GM20431 (cell line): ENCODE data around the gene SMIM27.

Experiments
- in situ Hi-C: fragments of 300-500 bp; cut with MseI, MboI; formaldehyde crosslinking; loops from one replicate; pipeline ENCODE4 v1.15.0; 2020; ENCODE audit warnings: low sequenced_read_pairs; ENCODE audit not compliant: unreplicated experiment

SMIM27 gene

DNA sequence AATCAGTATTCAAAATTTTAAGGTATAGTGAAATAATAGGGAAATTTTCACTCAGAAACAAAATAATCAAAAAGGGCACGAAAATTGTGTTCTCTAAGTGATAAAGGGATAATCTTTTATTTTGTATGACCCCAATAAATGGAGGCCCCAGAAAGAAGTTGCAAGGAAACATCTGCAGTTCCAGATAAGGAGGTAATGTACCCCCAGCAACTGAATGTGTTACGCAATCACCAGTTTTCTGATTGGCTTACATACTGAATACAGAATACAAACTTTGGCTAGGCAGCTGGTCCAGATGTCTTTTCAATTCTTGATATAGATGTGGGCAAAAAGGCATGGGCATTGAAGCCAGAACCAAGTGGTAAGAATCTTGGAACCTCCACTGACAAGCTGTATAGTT lies 2.0 kb downstream of the SMIM27 start:
- in situ Hi-C loops: no loop called here

GRCh38 chr9:32554591-32554990 lies 2.5 kb downstream of the SMIM27 start:
- in situ Hi-C loops: no loop called here

DNA sequence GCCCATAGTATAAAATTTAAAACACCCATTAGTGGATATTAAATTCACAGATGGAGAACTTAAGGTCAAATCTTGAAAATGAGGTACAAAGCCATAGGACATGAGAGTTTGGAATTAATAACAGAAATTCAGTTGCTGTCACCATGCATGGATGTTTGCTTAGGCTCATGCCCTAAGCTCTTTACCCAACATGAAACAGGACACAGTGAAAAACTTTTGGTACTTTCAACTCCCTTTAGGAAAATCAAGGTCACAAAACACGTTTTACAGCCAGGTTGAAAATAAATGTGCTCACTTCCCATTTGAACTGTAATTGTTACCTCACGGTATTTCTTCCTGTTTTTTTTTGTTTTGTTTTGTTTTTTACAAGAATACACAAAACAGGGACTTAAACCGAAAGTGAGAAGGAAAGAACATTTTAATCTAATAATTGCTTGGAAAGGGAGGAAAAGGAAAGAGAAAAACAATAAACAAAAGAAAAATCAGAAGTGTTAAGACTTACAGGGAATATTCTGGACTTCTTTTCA lies 6.3 kb downstream of the SMIM27 start:
- in situ Hi-C loops: no loop called here

- in situ Hi-C loops: no loop called here
Measured at GRCh38 chr9:32565967-32566366, 13.8 kb downstream of the SMIM27 start.

- in situ Hi-C loops: no loop called here
Measured at GRCh38 chr9:32566770-32567169, 14.6 kb downstream of the SMIM27 start.

DNA sequence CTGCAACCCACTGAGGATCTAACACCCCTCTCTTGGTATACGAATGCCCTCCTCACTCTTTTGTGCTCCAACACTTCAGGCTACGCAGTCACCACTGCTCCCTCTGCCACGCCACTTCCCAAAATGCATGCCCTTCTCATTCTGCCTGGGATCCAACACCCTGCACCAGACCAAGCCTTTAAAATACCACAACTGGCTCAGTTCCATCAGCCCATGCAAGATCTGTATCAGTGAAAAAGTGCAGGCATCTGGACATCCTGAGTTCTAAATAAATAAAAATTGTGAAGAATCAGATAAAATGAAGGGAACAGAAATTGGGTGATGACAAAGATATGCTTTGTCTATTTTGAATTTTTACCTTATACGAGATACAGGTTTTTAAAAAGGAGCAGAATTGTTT lies 18.1 kb downstream of the SMIM27 start:
- in situ Hi-C loops: no loop called here

DNA sequence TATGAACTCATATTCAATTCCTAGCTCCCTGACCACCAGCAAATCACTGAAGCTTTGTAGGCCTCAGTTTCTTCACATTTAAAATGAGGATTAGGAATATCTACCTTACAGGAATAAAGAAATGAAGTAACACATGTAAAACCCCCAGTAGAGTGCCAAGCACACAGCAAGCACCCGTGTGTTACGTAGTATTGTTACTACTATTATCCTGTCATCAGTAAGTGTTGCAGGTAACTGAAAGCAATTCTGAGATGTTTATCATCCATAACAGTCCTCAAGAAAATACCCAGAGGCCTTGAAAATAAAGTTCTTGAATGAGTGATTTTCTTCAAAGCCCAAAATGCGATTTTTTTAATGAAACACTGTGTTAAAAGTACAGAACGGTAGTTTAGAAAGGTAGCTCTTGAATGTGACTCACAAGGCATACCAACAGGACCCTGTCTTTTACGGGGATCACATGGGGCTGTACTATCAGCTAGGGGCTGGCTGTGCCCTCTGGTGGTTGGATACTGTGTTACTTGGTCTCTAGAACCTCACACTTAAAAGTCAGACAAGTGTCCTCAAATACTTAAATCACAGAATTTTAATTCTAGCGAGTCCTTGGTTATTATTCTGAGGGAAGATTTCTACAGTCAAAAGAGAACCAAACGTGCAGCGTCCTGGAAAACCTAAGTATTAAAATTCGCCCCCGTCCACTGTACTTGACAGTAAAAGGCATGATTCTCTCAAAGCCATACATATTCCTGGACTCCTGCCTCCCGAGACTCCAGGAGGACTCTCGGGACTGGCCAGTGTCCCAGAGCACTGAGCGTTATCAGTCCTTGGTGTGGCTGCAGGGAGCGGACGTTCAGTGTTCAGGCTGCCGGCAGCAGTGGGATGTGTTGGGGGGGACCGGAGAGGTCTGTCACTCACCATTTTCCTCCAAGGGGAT lies 20.1 kb downstream of the SMIM27 start:
- in situ Hi-C loops: no loop called here

DNA sequence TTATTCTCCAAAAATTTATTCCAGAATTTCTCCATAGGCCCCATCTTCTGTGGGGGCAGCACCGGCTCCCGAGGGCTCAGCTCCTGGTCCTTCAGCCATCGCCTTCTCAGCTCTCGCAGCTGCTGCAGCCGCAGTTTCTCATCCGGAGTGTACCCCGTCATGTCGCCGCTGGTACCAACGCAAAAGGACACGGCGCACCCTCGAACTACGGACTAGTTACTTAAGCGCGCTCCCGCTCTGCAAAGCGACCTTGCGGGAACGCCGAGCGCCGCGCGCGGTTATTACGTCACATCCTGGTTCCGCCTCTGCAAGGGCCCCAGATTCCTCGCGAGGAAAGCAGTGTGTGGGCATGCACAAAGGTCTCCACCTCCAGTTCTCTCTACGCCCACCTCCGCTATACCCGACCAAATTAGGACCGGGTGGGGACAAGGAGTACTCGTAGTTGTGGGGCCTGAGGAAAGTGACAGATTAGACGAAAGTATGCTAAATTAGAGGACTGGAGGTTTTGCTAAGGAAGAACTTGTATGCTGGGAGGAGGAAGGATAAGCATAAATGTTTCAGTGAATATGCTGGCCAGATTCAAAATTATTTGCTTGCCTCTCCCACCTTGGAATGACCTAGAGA lies 20.9 kb downstream of the SMIM27 start, which contains the start of gene NDUFB6:
TSS of gene NDUFB6 (minus strand) at position 260 of the 624 bp plus-strand sequence. CDS start at position 161, 99 bp downstream.
- in situ Hi-C loops: no loop called here

DNA sequence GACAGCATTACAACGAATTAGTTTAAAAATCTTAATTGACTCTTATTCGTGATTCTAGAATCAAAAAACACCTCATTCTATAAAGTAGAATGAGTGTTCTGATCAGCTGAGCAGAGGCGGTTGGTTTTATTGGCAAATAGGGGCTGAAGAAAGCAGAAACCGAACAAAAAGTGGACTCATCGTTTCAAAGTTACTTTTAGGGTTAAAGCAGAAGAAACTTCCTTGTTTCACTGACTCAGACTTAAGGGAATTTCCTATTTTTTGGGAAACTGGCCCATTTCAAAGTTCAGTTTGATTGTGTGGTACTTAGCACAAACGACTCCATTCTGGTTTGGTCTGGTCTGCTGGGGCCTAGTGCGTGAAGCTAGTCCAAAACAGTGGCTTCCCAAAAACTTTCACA lies 21.7 kb downstream of the SMIM27 start:
- in situ Hi-C loops: no loop called here

- in situ Hi-C loops: loop anchor here (5.0 kb wide), 1 partner anchor 193 kb away; the partner anchor contains the start of gene ACO1
Measured at GRCh38 chr9:32574858-32575257, 22.7 kb downstream of the SMIM27 start.

- in situ Hi-C loops: loop anchor here (5.0 kb wide), 1 partner anchor 195 kb away; the partner anchor contains the start of gene ACO1
Measured at GRCh38 chr9:32577316-32577715, 25.2 kb downstream of the SMIM27 start.

DNA sequence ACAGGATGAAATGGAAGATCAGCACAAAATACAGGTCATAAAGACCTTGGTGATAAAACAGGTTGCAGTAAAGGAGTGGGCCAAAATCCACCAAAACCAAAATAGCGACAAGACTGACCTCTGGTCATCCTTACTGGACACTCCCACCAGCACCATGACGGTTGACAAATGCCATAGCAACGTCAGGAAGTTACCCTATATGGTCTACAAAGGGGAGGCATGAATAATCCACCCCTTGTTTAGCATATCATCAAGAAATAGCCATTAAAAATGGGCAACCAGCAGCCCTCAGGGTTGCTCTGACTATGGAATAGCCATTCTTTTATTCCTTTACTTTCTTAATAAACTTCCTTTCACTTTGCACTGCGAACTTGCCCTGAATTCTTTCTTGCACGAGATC lies 26.8 kb downstream of the SMIM27 start:
- in situ Hi-C loops: loop anchor here (5.0 kb wide), 1 partner anchor 197 kb away; the partner anchor contains the start of gene ACO1

- in situ Hi-C loops: loop anchor here (5.0 to 10.0 kb wide), 2 partner anchors 198 to 395 kb away; partner anchors contain the start of gene ACO1
Measured at GRCh38 chr9:32579706-32580331, 27.7 kb downstream of the SMIM27 start.

GRCh38 chr9:32580631-32581300 lies 28.6 kb downstream of the SMIM27 start:
- in situ Hi-C loops: loop anchor here (10.0 kb wide), 1 partner anchor 394 kb away; no protein-coding TSS in a partner anchor

- in situ Hi-C loops: loop anchor here (10.0 kb wide), 1 partner anchor 393 kb away; no protein-coding TSS in a partner anchor
Measured at GRCh38 chr9:32581512-32582143, 29.5 kb downstream of the SMIM27 start.

DNA sequence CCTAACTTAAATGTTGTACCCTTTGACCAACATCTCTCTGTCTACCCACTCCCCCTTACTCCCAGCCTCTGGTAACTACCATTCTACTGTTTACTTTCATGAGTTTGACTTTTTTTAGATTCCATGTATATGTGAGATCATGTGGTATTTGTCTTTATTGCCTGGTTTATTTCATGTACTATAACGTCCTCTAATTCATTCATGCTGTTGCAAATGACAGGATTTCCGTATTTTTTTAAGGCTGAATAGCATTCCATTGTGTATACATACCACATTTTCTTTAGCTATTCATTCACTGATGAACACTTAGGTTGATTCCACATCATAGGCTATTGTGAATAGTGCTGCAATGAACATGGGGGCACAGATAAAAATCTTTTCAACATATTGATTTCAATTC lies 32.7 kb downstream of the SMIM27 start:
- in situ Hi-C loops: loop anchor here (10.0 kb wide), 1 partner anchor 390 kb away; no protein-coding TSS in a partner anchor

DNA sequence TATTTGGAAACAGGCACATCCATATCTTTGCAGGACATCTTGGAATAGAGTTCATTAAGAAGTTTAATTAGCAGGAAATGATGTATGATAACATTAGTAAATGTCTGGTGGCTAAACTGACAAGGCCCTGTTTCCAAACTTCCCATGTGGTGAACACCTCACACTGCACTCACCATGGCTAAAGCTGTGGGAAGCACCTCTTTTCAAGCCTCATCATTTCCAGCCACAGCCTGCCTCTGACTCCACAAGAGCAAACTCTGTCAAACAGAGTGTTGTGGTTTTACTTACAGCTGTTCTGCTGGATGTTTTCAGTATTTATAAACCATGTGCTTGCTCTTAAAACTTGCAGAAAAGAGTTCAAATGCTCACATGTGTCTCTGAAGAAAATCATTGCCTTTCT lies 35.8 kb downstream of the SMIM27 start:
- in situ Hi-C loops: loop anchor here (10.0 kb wide), 1 partner anchor 387 kb away; no protein-coding TSS in a partner anchor

GRCh38 chr9:32589083-32589723 lies 37.1 kb downstream of the SMIM27 start:
- in situ Hi-C loops: loop anchor here (10.0 kb wide), 1 partner anchor 386 kb away; no protein-coding TSS in a partner anchor
